HG02588 (cell line): ENCODE data around the gene SLC10A6.
"Not testable (repeated sequence)": the region's sequence is repeated elsewhere in the genome, so short reads cannot be mapped to it uniquely, and the experiment has no call there.

Source experiments
- ATAC-seq: cut with Tn5 transposase; IDR thresholded peaks from one replicate; pipeline ENCODE4 v1.9.1; 2021; ENCODE audit warnings: mild to moderate bottlenecking, moderate library complexity; ENCODE audit not compliant: unreplicated experiment

The SLC10A6 gene

GRCh38 chr4:86848732-86849619 lies at the start of gene SLC10A6:
TSS of gene SLC10A6 (minus strand) at chr4:86849384. CDS start at chr4:86849115, 269 bp downstream.
- ATAC-seq: no peak

GRCh38 chr4:86898562-86898961 lies 49.4 kb upstream of the SLC10A6 start:
- no peak for ATAC-seq

GRCh38 chr4:86896596-86896995 lies 47.4 kb upstream of the SLC10A6 start:
- ATAC-seq: no peak

- peak; percentile 46 for ATAC-seq
These were observed 46.7 kb upstream of the SLC10A6 start for GRCh38 chr4:86895692-86896488.

GRCh38 chr4:86894455-86894854 lies 45.3 kb upstream of the SLC10A6 start:
- no peak for ATAC-seq

GRCh38 chr4:86893136-86893535 lies 44.0 kb upstream of the SLC10A6 start:
- no peak for ATAC-seq

GRCh38 chr4:86892636-86892960 lies 43.4 kb upstream of the SLC10A6 start:
- ATAC-seq: no peak

GRCh38 chr4:86891762-86892635 lies 42.8 kb upstream of the SLC10A6 start, which contains the start of gene C4orf36:
TSS of gene C4orf36 (minus strand) at chr4:86892422. CDS start at chr4:86891520, 902 bp downstream.
- ATAC-seq: peak; percentile 53

- no peak for ATAC-seq
These were observed 41.6 kb upstream of the SLC10A6 start for GRCh38 chr4:86890790-86891189.

- no peak for ATAC-seq
These were observed 30.5 kb upstream of the SLC10A6 start for GRCh38 chr4:86879641-86880040.

GRCh38 chr4:86878640-86879039 lies 29.5 kb upstream of the SLC10A6 start:
- ATAC-seq: no peak

GRCh38 chr4:86876894-86877685 lies 27.9 kb upstream of the SLC10A6 start:
- no peak for ATAC-seq

GRCh38 chr4:86875436-86875835 lies 26.3 kb upstream of the SLC10A6 start:
- ATAC-seq: not testable (repeated sequence)

GRCh38 chr4:86872135-86872534 lies 23.0 kb upstream of the SLC10A6 start:
- ATAC-seq: no peak

GRCh38 chr4:86870442-86871069 lies 21.4 kb upstream of the SLC10A6 start:
- ATAC-seq: no peak

- no peak for ATAC-seq
These were observed 8.3 kb upstream of the SLC10A6 start for GRCh38 chr4:86857341-86858052.

GRCh38 chr4:86856896-86857295 lies 7.7 kb upstream of the SLC10A6 start:
- no peak for ATAC-seq

- ATAC-seq: no peak
These were observed 6.4 kb upstream of the SLC10A6 start for GRCh38 chr4:86855572-86855971.

GRCh38 chr4:86853209-86853608 lies 4.0 kb upstream of the SLC10A6 start:
- no peak for ATAC-seq
